Heart right ventricle (tissue), 16 donors: ENCODE measurements around the gene INPP4B. TPM values are rescaled to one million over a fixed set of nuclear protein-coding genes. Genes with fewer than 3 reads are reported as not detected.

ENCODE experiments used
- ATAC-seq, 8 donors: fragments of 200-7000 bp; cut with Tn5 transposase; one replicate each; pipeline ENCODE4 v1.9.1; 2020; ENCODE audit warnings: mild to moderate bottlenecking in 8 of 8, moderate library complexity in 8 of 8, moderate number of reproducible peaks in 1 of 8
- DNase-seq, 2 donors: peaks; one replicate each; pipeline ENCODE4 v3.0.0-alpha.2; 2020
- H3K27ac ChIP-seq, 10 donors: fragments of 200-600 bp; sonication (generic) in 2 of 10; one replicate each; pipeline versions ENCODE4 v1.5.0 to v1.8.0; 2020 to 2022; ENCODE audit warnings: mild to moderate bottlenecking in 3 of 10
- H3K27me3 ChIP-seq, 7 donors: fragments of 200-600 bp; one replicate each; pipeline ENCODE4 v1.8.0; 2021 to 2022; ENCODE audit warnings: mild to moderate bottlenecking in 2 of 7
- H3K36me3 ChIP-seq, 9 donors: fragments of 200-600 bp; sonication (generic) in 1 of 9; one replicate each; pipeline versions ENCODE4 v1.5.0 to v1.8.0; 2020 to 2022; ENCODE audit warnings: mild to moderate bottlenecking in 2 of 9
- H3K4me1 ChIP-seq, 9 donors: fragments of 200-600 bp; sonication (generic) in 1 of 9; one replicate each; pipeline versions ENCODE4 v1.5.0 to v1.8.0; 2020 to 2022; ENCODE audit warnings: mild to moderate bottlenecking in 4 of 9
- H3K4me3 ChIP-seq, 10 donors: fragments of 200-600 bp; sonication (generic) in 2 of 10; one replicate each; pipeline versions ENCODE4 v1.5.0 to v1.8.0; 2020 to 2022; ENCODE audit warnings: mild to moderate bottlenecking in 7 of 10, moderate library complexity in 2 of 10
- H3K9me3 ChIP-seq, 11 donors: fragments of 200-600 bp in 10 of 11; sonication (generic) in 2 of 11; one replicate each; pipeline versions ENCODE4 v1.5.0 to v1.8.0; 2013 to 2022; ENCODE audit warnings: mild to moderate bottlenecking in 2 of 11, control low read depth in 1 of 11, moderate library complexity in 1 of 11
- WGBS, 2 donors: extraction: QIAGEN DNeasy Blood & Tissue Kit; methylation state at CpG; one replicate each; pipeline ENCODE4 v1.1.7; 2013; ENCODE audit warnings: inconsistent platforms in 1 of 2; 5-methylcytosine and 5-hydroxymethylcytosine counted together
- intact Hi-C, 10 donors: fragments of 100-400 bp; cut with DNase I; formaldehyde crosslinking; loops; one replicate each; pipeline versions ENCODE4 v1.11.1 to v1.14.2; 2022
- polyA plus RNA-seq, 2 donors: library from polyadenylated mRNA; stranded (reverse); fragments of 200-250 nt; gene quantifications; one replicate each; pipeline ENCODE4 v1.2.3, GENCODE V29; 2013
- total RNA-seq, 10 donors: library from RNA; stranded (reverse); fragmentation: NEBNext Ultra II Directional in 3 of 10; extraction: Animal tissue kit (Norgen Biotek cat#: 25700) in 3 of 10; gene quantifications; one replicate each; pipeline versions ENCODE4 v1.2.1 to v1.2.4, GENCODE V29; 2021 to 2023
- TF ChIP-seq, protein P1 (sequence below), 9 donors: fragments of 200-600 bp; sonication (generic) in 2 of 9; IDR thresholded peaks; one replicate each; pipeline versions ENCODE4 v1.5.0 to v1.8.0; 2021 to 2022; ENCODE audit warnings: antibody characterized with exemption in 9 of 9, mild to moderate bottlenecking in 5 of 9, moderate library complexity in 1 of 9
- donor health status: Arrhythmogenic right ventricular cardiomyopathy.
- donor health status: ischemic (EF 13 %, LVEDD 7.1; RV severe dilation, severe dysfunction).
- donor health status: healthy with polysubstance abuse.
- donor health status: DM: no; HTN: yes; CAD: no.
- donor health status: DM: no; HTN: no; CAD: no.
- donor health status: ischemic (EF 25% LVEDD 6.9; RV normal size, moderate dysfunction).
- donor health status: ischemic (EF 25% LVEDD 5.7; RV mildly dilated, moderate dysfunction).
- donor health status: healthy.
- donor health status: DM: yes; HTN: yes; CAD: no.
- donor health status: Ischemic cardiomyopathy.
- donor health status: ischemic (EF 35%, LVEDD 5.7; RV mildly dilated, moderate dysfunction).
- donor health status: nonischemic (EF 11% LVEDD 7.7; RV severe dilation, severe dysfunction).
- donor health status: DM: yes; HTN: yes; CAD: no.
- donor health status: PGD.
- donor health status: ischemic (EF 29% LVEDD 5.4; RV normal size, mild dysfunction).
- donor health status: nonischemic (EF 23%, LVEDD 6.1; RV moderate dilation, normal function).

INPP4B gene
- total and polyA plus RNA-seq, 12 donors, result 3.7 to 100.0 (median 39.1) TPM

GRCh38 chr4:142566243-142566642, 279.9 kb downstream of the INPP4B start:
- Histone ChIP-seq H3K36me3 (no peaks in the 10 kb centered on the region), H3K27ac (peak overlapping the region in 1 of 10 donors; percentile 59), H3K4me3 (peak overlapping the region in 1 of 10 donors; percentile 20)

GRCh38 chr4:142565771-142566170, 280.3 kb downstream of the INPP4B start:
- Histone ChIP-seq H3K27me3 (no peaks in the 10 kb centered on the region), H3K36me3 (no peaks in the 10 kb centered on the region), H3K27ac (peak overlapping the region in 1 of 10 donors; percentile 59), H3K4me3 (peak overlapping the region in 1 of 10 donors; percentile 20), H3K9me3 (peaks cover 0 to 5% (median 0%) of the 10 kb centered on the region in 11 donors), H3K4me1 (peaks cover 0 to 10% (median 3%) of the 10 kb centered on the region in 9 donors)
- DNase-seq (no peak), ATAC-seq (no peak)
- TF ChIP-seq, protein P1, sequence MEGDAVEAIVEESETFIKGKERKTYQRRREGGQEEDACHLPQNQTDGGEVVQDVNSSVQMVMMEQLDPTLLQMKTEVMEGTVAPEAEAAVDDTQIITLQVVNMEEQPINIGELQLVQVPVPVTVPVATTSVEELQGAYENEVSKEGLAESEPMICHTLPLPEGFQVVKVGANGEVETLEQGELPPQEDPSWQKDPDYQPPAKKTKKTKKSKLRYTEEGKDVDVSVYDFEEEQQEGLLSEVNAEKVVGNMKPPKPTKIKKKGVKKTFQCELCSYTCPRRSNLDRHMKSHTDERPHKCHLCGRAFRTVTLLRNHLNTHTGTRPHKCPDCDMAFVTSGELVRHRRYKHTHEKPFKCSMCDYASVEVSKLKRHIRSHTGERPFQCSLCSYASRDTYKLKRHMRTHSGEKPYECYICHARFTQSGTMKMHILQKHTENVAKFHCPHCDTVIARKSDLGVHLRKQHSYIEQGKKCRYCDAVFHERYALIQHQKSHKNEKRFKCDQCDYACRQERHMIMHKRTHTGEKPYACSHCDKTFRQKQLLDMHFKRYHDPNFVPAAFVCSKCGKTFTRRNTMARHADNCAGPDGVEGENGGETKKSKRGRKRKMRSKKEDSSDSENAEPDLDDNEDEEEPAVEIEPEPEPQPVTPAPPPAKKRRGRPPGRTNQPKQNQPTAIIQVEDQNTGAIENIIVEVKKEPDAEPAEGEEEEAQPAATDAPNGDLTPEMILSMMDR (IDR thresholded peaks at IDR 0.05), result no peak
- intact Hi-C loops, result no loop called here
- 75 to 78% methylated on average over 7 of the region's 7 CpGs for WGBS, 2 donors

More at GRCh38 chr4:142566243-142566642, 279.9 kb downstream of the INPP4B start:
- intact Hi-C loops, result no loop called here
- DNase-seq (no peak), ATAC-seq (no peak)
- TF ChIP-seq, protein P1 (IDR thresholded peaks at IDR 0.05), result no peak
- H3K27me3 ChIP-seq, result no peaks in the 10 kb centered on the region
- H3K4me1 ChIP-seq, result peaks cover 0 to 10% (median 3%) of the 10 kb centered on the region in 9 donors
- peaks cover 0 to 5% (median 0%) of the 10 kb centered on the region in 11 donors for H3K9me3 ChIP-seq

- intact Hi-C loops, result no loop called here
- 91 to 92% methylated on average over 6 of the region's 6 CpGs for WGBS, 2 donors
- Histone ChIP-seq H3K27ac (no peak overlapping the region), H3K9me3 (peaks cover 0 to 5% (median 0%) of the 10 kb centered on the region in 11 donors), H3K36me3 (no peaks in the 10 kb centered on the region), H3K4me3 (no peak overlapping the region), H3K27me3 (no peaks in the 10 kb centered on the region), H3K4me1 (peaks cover 0 to 14% (median 3%) of the 10 kb centered on the region in 9 donors)
- DNase-seq, result no peak
- no peak for ATAC-seq
- TF ChIP-seq, protein P1 (IDR thresholded peaks at IDR 0.05), result no peak
Observed at GRCh38 chr4:142563682-142564291, 282.3 kb downstream of the INPP4B start.

DNA sequence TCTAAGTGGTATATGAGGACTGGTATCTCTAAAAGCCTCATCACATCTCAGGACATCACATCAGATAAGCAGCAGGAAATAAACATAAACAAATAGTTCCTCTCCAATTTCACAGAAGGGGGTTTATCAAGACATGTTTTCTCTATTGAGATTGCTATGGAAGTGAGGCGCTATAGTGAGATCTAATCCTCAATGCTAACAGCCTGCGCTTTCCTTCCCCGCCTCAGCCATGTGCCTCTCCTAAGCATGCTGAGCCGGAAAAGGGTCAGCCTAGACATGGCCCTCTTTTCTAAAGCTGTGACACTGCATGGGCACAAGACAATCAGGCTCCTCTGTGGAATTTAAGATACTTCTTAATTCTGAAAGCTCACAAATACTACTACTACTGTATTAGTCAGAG, 286.1 kb downstream of the INPP4B start:
- ATAC-seq, result no peak
- DNase-seq, result no peak
- Histone ChIP-seq H3K4me1 (peaks cover 0 to 10% (median 0%) of the 10 kb centered on the region in 9 donors), H3K9me3 (peaks cover 0 to 5% (median 0%) of the 10 kb centered on the region in 11 donors), H3K36me3 (no peaks in the 10 kb centered on the region), H3K27ac (no peak overlapping the region), H3K4me3 (no peak overlapping the region), H3K27me3 (no peaks in the 10 kb centered on the region)
- 84 to 87% methylated on average over 4 of the region's 4 CpGs for WGBS, 2 donors
- TF ChIP-seq, protein P1 (IDR thresholded peaks at IDR 0.05), result no peak
- intact Hi-C loops, result no loop called here
